Measurements from ENCODE around the gene SCUBE1.

Gene SCUBE1

GRCh38 chr22:43325176-43325575 is 18.0 kb downstream of the SCUBE1 start:
- no peak for DNase-seq

- DNase-seq, result no peak
Observed at GRCh38 chr22:43320943-43321900, 21.9 kb downstream of the SCUBE1 start.

GRCh38 chr22:43319661-43320486 is 23.3 kb downstream of the SCUBE1 start:
- no peak for DNase-seq

GRCh38 chr22:43317239-43317638 is 25.9 kb downstream of the SCUBE1 start:
- no peak for DNase-seq

- no peak for DNase-seq
Observed at GRCh38 chr22:43315687-43316217, 27.4 kb downstream of the SCUBE1 start.

DNA sequence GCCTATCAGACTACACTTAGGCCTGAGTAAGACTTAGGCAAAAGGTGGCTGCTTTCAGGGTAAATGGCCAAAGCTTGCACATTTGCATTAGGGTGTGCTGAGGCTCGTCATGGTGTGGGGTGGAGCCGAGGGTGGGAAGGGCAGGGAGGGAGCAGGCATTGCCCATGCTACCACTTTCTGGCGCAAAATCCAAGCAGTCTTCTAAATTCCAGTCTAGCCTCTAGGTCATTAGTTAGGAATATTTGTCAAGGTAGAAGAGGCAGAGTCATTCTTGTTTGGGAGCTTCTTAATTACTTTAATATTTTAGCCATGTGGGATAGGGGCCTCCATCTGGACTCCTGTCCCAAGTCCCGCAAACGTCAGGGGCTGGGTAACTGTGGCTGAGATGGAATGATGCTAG is 28.6 kb downstream of the SCUBE1 start:
- no peak for DNase-seq

DNA sequence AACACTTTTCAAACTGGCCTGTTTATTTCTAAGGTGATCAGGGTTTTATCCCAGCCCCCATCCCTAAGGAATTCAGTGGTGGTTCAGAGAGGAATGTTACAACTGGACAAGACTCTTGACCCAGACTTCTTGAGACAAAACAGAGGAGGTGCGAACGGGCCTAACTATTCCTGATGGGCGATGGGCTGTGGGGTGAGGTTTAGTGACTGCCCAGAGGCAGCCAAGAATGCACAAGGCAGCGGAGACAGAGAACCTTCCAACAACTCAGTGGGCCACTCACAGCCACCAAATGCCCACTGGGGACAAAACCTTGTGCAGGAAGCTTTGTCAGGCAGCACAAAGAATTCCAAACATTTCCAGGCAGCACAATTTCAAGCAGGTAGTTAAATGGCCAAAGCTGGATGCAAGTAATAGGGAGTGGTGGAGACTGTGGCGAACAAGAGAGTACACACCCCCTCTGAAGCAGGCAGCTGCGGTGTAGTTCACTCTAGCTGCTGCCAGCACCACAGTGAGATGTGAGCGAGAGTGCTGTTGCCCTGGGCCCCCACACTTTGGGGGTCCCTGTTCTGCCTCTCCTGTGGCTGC is 29.2 kb downstream of the SCUBE1 start:
- DNase-seq, result no peak

GRCh38 chr22:43313244-43313889 is 29.8 kb downstream of the SCUBE1 start:
- no peak for DNase-seq

DNA sequence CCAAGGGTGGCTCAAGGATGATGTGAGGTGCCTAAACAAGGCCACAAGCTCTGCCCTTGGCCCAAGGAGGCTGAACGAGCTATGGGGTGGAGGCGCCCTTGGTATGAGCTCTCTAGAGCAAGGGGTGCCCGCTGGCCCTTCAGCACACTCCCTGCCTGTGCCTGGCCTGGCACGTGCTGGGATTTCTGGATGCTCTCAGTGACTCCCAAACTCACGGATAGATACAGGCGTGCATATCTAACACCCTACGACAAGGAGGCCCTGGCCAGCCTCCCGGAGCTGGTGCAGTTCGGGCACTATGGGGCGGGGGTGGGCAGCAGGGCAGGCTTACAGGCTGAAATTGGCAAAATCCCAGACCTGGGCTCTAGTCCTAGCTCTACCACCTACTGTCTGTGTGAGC is 30.6 kb downstream of the SCUBE1 start:
- no peak for DNase-seq

- DNase-seq, result no peak
Observed at GRCh38 chr22:43310798-43311197, 32.4 kb downstream of the SCUBE1 start.

- no peak for DNase-seq
Observed at GRCh38 chr22:43310311-43310710, 32.9 kb downstream of the SCUBE1 start.

DNA sequence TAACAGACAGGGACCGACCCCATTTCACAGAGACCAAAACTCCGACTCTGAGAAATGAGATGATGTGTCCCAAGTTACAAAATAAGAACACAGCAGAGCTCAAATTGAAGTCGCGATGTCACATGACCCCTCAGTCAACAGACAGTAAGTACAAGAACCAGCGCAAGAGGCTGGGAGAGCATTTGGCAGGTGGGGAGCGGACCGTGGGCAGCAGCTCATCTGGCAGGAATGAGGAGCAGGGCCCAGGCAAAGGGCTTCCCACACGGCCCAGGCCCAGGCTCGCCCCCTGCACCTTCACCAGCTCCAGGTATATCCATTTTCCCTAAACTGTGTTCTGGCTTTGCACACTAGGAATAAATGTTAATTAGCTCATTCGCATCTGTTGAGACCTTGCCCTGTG is 34.3 kb downstream of the SCUBE1 start:
- no peak for DNase-seq

GRCh38 chr22:43308060-43308830 is 34.9 kb downstream of the SCUBE1 start:
- DNase-seq, result no peak

DNA sequence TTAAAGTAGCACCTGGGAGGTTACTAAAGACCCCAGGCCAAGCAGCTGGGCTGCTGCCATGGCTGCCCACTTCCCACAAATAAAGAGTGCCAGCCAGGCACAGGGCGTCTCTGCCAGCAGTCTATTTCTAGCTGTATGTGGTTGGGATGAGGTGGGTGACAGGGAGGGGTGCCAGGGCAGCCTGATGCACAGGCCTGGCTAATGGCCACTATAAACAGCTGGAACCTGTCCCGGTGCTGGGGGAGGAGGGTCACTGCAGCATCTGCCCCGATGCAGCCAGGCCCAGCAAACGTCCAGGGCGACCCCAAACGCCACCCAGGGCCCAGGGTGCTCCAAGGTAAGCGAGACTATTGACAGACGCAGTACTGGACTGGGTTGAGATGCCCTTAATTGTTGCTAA is 37.4 kb downstream of the SCUBE1 start:
- no peak for DNase-seq

DNA sequence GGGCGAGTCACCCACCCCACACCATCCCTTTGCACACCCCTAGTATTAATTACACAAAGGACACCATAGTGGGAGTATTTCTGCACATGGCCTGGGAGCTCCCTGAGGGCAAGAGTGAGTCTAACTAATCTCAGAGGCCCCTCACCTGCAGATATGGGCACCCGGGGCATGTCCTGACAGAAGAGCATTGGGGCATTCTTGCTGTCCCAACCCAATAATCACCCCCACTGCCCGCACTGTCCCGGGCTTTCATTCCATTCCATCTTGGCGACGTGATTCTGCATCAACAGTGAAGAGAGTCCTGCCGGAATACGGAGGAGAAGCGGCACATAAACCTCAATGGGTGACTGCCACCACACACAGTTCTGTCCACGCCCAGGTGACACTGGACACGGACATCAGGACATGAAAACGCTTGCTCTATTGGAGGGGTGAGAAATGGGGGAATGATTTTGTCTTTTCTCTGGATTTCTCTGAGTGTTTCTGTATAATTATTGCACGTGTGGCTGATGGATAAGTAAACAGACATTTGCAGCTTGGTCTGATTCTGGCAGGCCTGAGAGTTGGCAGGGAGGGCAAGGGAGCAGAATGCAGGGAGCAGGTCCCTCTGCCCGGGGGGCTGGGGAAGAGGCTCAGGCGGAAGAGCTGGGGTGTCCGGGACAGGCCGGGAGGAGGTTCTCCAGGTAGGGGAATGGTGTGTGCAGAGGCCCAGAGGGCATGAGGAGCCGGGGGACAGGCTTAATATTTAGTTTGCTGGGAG is 38.2 kb downstream of the SCUBE1 start:
- no peak for DNase-seq

DNA sequence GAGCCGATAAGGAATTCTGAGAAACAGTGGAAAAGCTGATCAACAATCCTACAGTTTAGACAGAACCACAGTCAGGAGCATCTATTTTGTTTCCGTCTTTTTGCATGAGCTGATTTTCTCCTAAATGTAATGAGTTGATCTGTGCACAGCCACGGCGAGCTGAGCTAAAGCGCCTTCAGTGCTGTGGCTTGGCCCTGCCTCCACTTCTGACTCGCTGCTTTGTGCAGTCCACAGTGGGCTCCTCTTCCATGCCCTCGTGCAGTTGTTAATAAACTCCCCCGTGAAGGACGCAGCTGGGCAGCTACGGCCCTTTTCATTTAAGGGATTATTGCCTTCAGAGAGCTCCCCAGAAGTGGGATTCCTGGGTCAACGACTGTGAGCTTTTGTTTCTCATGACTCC is 39.4 kb downstream of the SCUBE1 start:
- DNase-seq, result no peak

DNA sequence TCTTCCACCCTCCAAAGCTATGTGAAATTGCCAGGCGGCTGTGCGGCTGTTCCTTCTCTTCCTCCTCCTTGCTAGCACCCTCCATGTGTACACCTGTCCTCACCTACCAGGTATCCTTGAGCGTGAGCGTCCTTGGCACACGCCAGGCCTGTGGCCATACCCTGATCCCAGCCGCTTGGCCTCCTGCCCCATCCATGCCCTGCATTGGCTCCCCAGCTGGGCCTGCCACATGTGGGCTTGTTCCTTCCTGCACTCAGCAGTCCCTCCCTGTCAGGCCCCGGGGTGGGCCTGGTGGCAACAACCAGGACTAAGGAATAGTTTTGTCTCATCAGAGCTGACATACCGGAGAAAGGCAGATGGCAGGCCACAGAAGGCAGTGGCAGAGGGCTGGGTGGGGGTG is 40.0 kb downstream of the SCUBE1 start:
- no peak for DNase-seq

DNA sequence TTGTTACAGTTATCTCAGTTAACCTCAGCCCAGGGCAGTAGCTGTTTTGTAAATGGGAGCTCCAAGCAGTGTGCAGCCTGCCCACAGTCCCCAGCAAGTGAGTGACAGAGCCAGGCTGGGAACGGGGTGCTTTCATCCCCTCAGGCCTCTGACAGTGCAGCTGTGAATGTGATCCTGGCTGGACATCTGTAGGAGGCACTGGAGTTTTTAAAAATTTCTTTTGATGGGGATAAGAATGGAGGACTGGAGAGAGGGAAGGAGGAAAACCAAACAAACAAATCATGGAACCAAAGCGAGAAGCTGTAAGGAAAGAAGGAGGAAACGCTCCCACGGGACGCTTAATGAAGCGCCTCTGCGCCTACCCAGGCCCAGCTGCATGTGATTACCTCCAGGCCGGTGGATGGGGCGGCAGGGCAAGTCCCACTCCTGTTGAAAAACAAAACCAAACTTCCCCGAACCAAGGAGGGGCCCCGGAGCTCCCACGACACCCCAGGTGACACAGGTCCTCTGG is 40.6 kb downstream of the SCUBE1 start:
- DNase-seq, result no peak

DNA sequence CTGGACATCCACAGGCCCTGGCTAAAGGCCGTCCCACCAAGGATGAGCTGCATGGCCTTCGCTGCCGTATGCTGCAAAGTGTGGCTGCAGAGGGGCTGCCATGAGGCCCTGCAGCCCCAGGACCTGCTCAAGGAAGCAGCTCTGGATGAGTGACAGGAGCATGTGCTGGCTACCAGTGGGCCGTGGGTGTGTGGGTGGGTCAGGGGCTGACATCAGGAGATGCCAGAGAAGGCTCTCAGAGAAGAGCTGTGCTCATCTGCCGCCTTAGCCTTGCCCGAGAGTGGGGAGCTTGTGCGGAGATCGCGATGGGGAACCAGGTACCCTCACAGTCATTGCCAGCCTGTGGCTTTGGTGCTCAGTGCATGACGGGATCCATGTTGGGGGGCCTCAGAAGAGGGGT is 41.3 kb downstream of the SCUBE1 start:
- no peak for DNase-seq

DNA sequence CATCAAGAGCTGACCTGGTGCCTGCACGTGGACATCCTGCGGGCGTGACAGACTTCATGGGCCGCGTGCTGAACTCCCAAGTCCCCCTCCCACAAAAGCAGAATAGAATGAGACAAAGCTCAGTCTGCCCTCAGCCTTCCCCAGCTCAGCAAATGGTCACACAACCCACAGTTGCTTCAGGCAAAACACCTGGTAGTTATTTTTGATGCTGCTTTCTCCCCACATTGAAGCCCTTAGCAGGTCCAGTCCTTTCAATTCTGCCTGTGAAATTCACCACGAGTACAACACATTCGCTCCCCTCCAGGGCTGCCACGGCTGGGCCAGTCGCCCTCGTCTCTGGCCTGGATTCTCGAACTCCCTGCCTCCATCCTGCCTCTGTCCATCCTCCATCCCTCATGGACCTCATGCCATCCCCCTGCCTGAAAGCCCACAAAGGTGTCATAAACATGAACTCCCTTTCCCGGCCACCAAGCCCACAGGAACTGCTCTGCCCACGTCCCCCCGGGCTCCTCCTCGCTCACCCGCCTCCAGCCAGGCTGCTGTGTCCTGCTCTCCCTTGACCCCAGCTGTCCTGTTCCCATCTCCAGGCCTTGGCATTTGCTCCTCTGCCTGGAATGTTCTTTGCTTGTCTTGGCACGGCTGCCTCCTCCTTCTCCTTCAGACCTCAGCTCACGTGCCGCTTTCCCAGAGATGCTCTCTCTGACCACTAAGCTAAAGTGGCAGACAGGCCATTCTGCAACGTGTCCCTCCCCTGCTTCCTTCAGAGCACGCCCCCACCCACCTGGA is 42.1 kb downstream of the SCUBE1 start:
- no peak for DNase-seq

Data from CD4-positive, alpha-beta T cell treated with Interleukin-17A for 1 hour (primary cell).